ENCODE measurements around the gene TBL1XR1. TPM values are rescaled to one million over a fixed set of nuclear protein-coding genes. Genes with fewer than 3 reads are reported as not detected.

TBL1XR1 gene
- total and polyA plus RNA-seq, 2 donors (not counting 3 experiments of a cell fraction or from before 2014, with no cell fraction given), result 26.9 to 146 TPM

DNA sequence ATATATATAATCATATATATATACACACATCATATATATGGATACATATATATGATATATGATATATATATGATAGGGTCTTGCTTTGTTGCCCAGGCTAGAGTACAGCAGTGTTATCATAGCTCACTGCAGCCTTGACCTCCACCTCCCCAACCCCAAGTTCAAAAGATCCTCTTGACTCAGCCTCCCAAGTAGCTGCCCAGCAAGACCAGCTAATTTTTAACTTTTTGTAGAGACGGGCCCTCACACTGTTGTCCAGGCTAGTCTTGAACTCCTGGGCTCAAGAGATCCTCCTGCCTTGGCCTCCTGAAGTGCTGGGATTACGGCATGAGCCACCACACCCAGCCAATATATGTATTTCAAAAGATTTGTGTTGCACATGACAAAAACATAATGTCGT is 83.0 kb downstream of the TBL1XR1 start:
- Histone ChIP-seq H3K9ac (replicated peaks; ENCODE audit: extremely low read depth, insufficient read depth, low read length) (no peak overlapping the region), H2AFZ (ENCODE audit: low read depth, low read length) (no peak overlapping the region), H3K27ac (ENCODE audit: insufficient read depth, low read depth, low read length) (no peak overlapping the region), H3K9me3 (replicated peaks; ENCODE audit: control insufficient read depth, insufficient read depth, low read length) (no peaks in the 10 kb centered on the region), H4K20me1 (replicated peaks; ENCODE audit: control insufficient read depth, extremely low read depth, insufficient read depth, low read length) (peaks cover 18% of the 10 kb centered on the region), H3K4me3 (replicated peaks in 1 of 3; ENCODE audit: insufficient read depth in 1 of 3, low read depth in 1 of 3, low read length in 3 of 3) (no peak overlapping the region), H3K27me3 (ENCODE audit: control insufficient read depth in 2 of 2, insufficient read depth in 2 of 2, low read length in 2 of 2) (no peaks in the 10 kb centered on the region), H3K36me3 (ENCODE audit: control insufficient read depth in 2 of 2, extremely low read depth in 1 of 2, insufficient read depth in 2 of 2, low read length in 2 of 2) (no peaks in the 10 kb centered on the region), H3K4me2 (ENCODE audit: insufficient read depth, low read length) (no peak overlapping the region), H3K9me1 (replicated peaks; ENCODE audit: control insufficient read depth, extremely low read depth, insufficient read depth, low read length) (no peaks in the 10 kb centered on the region), H3K4me1 (ENCODE audit: control insufficient read depth, extremely low read depth, insufficient read depth, low read length) (no peaks in the 10 kb centered on the region), H3K79me2 (ENCODE audit: control insufficient read depth, insufficient read depth, low read length) (peaks cover 98% of the 10 kb centered on the region)
- FAIRE-seq, result no peak
- dilution Hi-C loops (cut with MboI; ENCODE audit: extremely low pct_ligation_motif_present, low sequenced_read_pairs), result no loop called here
- no peak for TF ChIP-seq JUN (IDR thresholded peaks at IDR 0.05; ENCODE audit: borderline replicate concordance, insufficient read depth, insufficient read length, low read depth)
- no peak for TF ChIP-seq EZH2 (IDR thresholded peaks at IDR 0.05; ENCODE audit: borderline replicate concordance, low read depth, low read length, severe bottlenecking)
- TF ChIP-seq, protein P1, sequence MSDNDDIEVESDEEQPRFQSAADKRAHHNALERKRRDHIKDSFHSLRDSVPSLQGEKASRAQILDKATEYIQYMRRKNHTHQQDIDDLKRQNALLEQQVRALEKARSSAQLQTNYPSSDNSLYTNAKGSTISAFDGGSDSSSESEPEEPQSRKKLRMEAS (IDR thresholded peaks at IDR 0.05; ENCODE audit: insufficient read depth, insufficient read length), result no peak
- no peak for TF ChIP-seq MYC (IDR thresholded peaks at IDR 0.05; ENCODE audit: low read depth, low read length)
- TF ChIP-seq GATA2 (IDR thresholded peaks at IDR 0.05; ENCODE audit: insufficient read depth, insufficient read length, low read depth, low read length), result no peak
- TF ChIP-seq POLR2AphosphoS5 (IDR thresholded peaks at IDR 0.05; ENCODE audit: insufficient read depth, low read depth, low read length), result no peak
- TF ChIP-seq, protein P2, sequence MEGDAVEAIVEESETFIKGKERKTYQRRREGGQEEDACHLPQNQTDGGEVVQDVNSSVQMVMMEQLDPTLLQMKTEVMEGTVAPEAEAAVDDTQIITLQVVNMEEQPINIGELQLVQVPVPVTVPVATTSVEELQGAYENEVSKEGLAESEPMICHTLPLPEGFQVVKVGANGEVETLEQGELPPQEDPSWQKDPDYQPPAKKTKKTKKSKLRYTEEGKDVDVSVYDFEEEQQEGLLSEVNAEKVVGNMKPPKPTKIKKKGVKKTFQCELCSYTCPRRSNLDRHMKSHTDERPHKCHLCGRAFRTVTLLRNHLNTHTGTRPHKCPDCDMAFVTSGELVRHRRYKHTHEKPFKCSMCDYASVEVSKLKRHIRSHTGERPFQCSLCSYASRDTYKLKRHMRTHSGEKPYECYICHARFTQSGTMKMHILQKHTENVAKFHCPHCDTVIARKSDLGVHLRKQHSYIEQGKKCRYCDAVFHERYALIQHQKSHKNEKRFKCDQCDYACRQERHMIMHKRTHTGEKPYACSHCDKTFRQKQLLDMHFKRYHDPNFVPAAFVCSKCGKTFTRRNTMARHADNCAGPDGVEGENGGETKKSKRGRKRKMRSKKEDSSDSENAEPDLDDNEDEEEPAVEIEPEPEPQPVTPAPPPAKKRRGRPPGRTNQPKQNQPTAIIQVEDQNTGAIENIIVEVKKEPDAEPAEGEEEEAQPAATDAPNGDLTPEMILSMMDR (IDR thresholded peaks at IDR 0.05; ENCODE audit: extremely low read depth in 1 of 2, insufficient read depth in 1 of 2, low read depth in 1 of 2, low read length in 2 of 2), result no peak
- POLR2A ChIA-PET, result no interaction called here
- intact Hi-C loops (cut with micrococcal nuclease), result no loop called here
- no peak for DNase-seq (ENCODE audit: low read depth, low spot score)
- no TSS peak for BruUV-seq (replicated peaks)
- CTCF ChIA-PET, result no interaction called here

All from endothelial cell of umbilical vein (primary cell).